ENCODE data around the gene GRIN2C. TPM values are rescaled to one million over a fixed set of nuclear protein-coding genes. Genes with fewer than 3 reads are reported as not detected.

The GRIN2C gene
- total RNA-seq, 6 donors from 2014 or later = 0.17 TPM; not detected in 5

- peaks cover 0 to 24% (median 10%) of the 10 kb centered on the region in 4 donors for H3K27me3 ChIP-seq
- no peaks in the 10 kb centered on the region for H3K9me3 ChIP-seq
- no peak overlapping the region for H3K27ac ChIP-seq
- peaks cover 3 to 14% (median 11%) of the 10 kb centered on the region in 4 donors for H3K4me1 ChIP-seq
- H3K4me3 ChIP-seq = no peak overlapping the region
- DNase-seq = no peak
- no peaks in the 10 kb centered on the region for H3K36me3 ChIP-seq
- no peak for ATAC-seq (ENCODE audit: low FRiP score in 2 of 2)
- TF ChIP-seq POLR2A (IDR thresholded peaks at IDR 0.05) (no peak), EP300 (IDR thresholded peaks at IDR 0.05) (no peak), POLR2AphosphoS5 (IDR thresholded peaks at IDR 0.05) (no peak)
- TF ChIP-seq, protein P1, sequence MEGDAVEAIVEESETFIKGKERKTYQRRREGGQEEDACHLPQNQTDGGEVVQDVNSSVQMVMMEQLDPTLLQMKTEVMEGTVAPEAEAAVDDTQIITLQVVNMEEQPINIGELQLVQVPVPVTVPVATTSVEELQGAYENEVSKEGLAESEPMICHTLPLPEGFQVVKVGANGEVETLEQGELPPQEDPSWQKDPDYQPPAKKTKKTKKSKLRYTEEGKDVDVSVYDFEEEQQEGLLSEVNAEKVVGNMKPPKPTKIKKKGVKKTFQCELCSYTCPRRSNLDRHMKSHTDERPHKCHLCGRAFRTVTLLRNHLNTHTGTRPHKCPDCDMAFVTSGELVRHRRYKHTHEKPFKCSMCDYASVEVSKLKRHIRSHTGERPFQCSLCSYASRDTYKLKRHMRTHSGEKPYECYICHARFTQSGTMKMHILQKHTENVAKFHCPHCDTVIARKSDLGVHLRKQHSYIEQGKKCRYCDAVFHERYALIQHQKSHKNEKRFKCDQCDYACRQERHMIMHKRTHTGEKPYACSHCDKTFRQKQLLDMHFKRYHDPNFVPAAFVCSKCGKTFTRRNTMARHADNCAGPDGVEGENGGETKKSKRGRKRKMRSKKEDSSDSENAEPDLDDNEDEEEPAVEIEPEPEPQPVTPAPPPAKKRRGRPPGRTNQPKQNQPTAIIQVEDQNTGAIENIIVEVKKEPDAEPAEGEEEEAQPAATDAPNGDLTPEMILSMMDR (IDR thresholded peaks at IDR 0.05) = no peak
- 67 to 69% methylated on average over 9 of the region's 9 CpGs for WGBS, 2 donors
Measured at GRCh38 chr17:74848656-74849399, 10.9 kb downstream of the GRIN2C start.

GRCh38 chr17:74846621-74847020, 13.1 kb downstream of the GRIN2C start:
- H3K4me3 ChIP-seq = no peak overlapping the region
- DNase-seq = peak in 1 of 2 donors; percentile 58
- H3K27me3 ChIP-seq = peaks cover 0 to 8% (median 0%) of the 10 kb centered on the region in 4 donors
- WGBS, 2 donors = 86 to 96% methylated on average over 3 to 13 of the region's 16 CpGs
- no peak for ATAC-seq (ENCODE audit: low FRiP score in 2 of 2)
- H3K36me3 ChIP-seq = no peaks in the 10 kb centered on the region
- no peak overlapping the region for H3K27ac ChIP-seq
- no peaks in the 10 kb centered on the region for H3K9me3 ChIP-seq
- TF ChIP-seq, protein P1 (IDR thresholded peaks at IDR 0.05) = no peak
- TF ChIP-seq POLR2AphosphoS5 (IDR thresholded peaks at IDR 0.05) (no peak), POLR2A (IDR thresholded peaks at IDR 0.05) (no peak), EP300 (IDR thresholded peaks at IDR 0.05) (no peak)
- peaks cover 10 to 18% (median 13%) of the 10 kb centered on the region in 4 donors for H3K4me1 ChIP-seq

DNA sequence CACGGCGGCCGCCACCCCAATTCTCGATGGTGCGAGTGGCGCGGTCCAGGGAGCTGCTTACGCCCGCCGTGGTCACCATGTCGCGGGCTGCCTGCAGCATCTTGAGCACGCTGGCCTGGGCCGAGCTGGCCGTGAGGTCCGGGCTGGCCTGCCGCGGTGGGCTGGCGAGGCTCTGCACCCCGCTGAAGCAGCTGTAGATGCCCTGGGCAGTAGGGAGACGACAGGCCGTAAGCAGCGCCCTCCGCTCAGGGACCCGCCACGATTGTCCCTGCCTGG, 16.4 kb downstream of the GRIN2C start:
- TF ChIP-seq EP300 (IDR thresholded peaks at IDR 0.05) (no peak), POLR2AphosphoS5 (IDR thresholded peaks at IDR 0.05) (no peak), POLR2A (IDR thresholded peaks at IDR 0.05) (no peak)
- TF ChIP-seq, protein P1 (IDR thresholded peaks at IDR 0.05) = no peak
- Histone ChIP-seq H3K9me3 (no peaks in the 10 kb centered on the region), H3K36me3 (peaks cover 0 to 7% (median 0%) of the 10 kb centered on the region in 4 donors), H3K4me3 (peak overlapping the region in 3 of 4 donors; percentile 51 to 54 (median 52)), H3K4me1 (peaks cover 21 to 31% (median 26%) of the 10 kb centered on the region in 4 donors), H3K27ac (no peak overlapping the region), H3K27me3 (no peaks in the 10 kb centered on the region)
- 36 to 50% methylated on average over 2 to 11 of the region's 26 CpGs for whole genome bisulfite sequencing, 2 donors
- ATAC-seq (ENCODE audit: low FRiP score in 2 of 2) (no peak), DNase-seq (no peak)

DNA sequence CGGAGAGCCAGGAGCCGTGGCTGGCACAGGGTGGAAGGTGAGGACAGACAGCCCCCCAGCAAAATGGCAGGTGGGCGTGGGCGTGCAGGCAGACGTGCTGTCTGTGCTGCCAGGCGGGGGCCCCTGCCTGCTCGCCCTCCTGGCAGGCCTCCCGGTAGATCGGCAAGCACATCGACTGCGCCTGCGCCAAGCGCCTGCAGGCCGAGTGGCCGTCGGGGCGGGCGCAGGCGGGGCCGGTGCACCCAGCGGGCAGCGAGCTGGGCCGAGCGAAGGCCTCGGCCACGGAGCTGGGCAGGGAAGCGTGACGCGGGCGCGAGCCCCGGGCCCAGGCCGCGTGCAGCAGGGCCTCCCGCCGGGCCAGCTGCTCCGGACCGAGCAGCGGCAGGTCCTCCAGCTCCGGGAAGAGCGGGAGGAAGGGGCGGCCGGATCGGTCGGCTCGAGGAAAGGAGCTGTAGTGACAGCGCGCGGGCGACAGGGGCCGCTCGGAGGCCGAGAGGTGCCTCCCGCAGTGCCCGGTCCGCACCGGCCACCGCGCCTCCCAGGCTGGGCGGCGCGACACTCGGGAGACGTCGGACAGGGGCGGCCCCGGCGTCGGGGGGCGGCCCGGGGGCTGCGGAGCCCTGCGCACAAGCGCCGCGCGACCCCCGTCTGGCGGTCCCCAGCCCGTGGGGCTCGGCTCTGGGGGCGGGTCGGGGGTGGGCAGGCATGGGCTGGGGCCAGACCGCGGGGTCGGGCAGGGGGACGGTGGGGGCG, 16.9 kb downstream of the GRIN2C start:
- H3K4me1 ChIP-seq = peaks cover 21 to 31% (median 26%) of the 10 kb centered on the region in 4 donors
- no peaks in the 10 kb centered on the region for H3K27me3 ChIP-seq
- whole genome bisulfite sequencing, 2 donors = 0 to 2% methylated on average over 22 to 23 of the region's 88 CpGs
- no peak for TF ChIP-seq EP300 (IDR thresholded peaks at IDR 0.05)
- TF ChIP-seq, protein P1 (IDR thresholded peaks at IDR 0.05) = peak; percentile 78 to 96 (median 90)
- no peaks in the 10 kb centered on the region for H3K9me3 ChIP-seq
- peak overlapping the region; percentile 43 to 54 (median 52) for H3K4me3 ChIP-seq
- H3K36me3 ChIP-seq = peaks cover 0 to 9% (median 0%) of the 10 kb centered on the region in 4 donors
- H3K27ac ChIP-seq = peak overlapping the region in 1 of 4 donors; percentile 64
- DNase-seq (peak; percentile 71 to 94), ATAC-seq (ENCODE audit: low FRiP score in 2 of 2) (peak; percentile 54 to 88)

Data from upper lobe of left lung (tissue), 6 donors.